ENCODE results near the gene KIF13A.

GRCh38 chr6:17968876-17969275 is 18.6 kb downstream of the KIF13A start:
- TF ChIP-seq CTCF (IDR thresholded peaks at IDR 0.05 in 8 of 11, conservative IDR thresholded peaks at IDR 0.05 in 3 of 11) (no peak), POLR2A (IDR thresholded peaks at IDR 0.05) (no peak)

Measured in spleen (tissue), 7 donors.